ENCODE results near the gene SELE. TPM values are rescaled to one million over a fixed set of nuclear protein-coding genes. Genes with fewer than 3 reads are reported as not detected.

The SELE gene
- total and polyA plus RNA-seq, 2 donors from 2014 or later: 0.92 to 4.5 TPM

GRCh38 chr1:169759038-169759437 is 25.2 kb upstream of the SELE start:
- intact Hi-C loops (cut with DNase I): no loop called here
- H3K9ac ChIP-seq (ENCODE audit: low read length in 3 of 3): no peak overlapping the region
- no peak for TF ChIP-seq CTCF (IDR thresholded peaks at IDR 0.05; ENCODE audit: borderline replicate concordance, extremely low read depth, insufficient read depth)
- no peaks in the 10 kb centered on the region for H3K9me3 ChIP-seq (ENCODE audit: control insufficient read depth in 2 of 3, insufficient read depth in 1 of 3, low read length in 3 of 3)
- H3K36me3 ChIP-seq (ENCODE audit: control insufficient read depth in 2 of 3, insufficient read depth in 3 of 3, low read length in 3 of 3): no peaks in the 10 kb centered on the region
- DNase-seq (no peak), FAIRE-seq (no peak)
- H3K4me1 ChIP-seq (ENCODE audit: control insufficient read depth in 2 of 3, insufficient read depth in 2 of 3, low read depth in 1 of 3, low read length in 3 of 3): no peaks in the 10 kb centered on the region
- H3K4me3 ChIP-seq (ENCODE audit: low read length in 3 of 3): no peak overlapping the region
- no peak overlapping the region for H3K27ac ChIP-seq (ENCODE audit: low read depth in 2 of 2, low read length in 2 of 2)
- no peaks in the 10 kb centered on the region for H3K27me3 ChIP-seq (ENCODE audit: control insufficient read depth, insufficient read depth, low read length)

GRCh38 chr1:169753549-169753948 is 19.7 kb upstream of the SELE start:
- H3K9ac ChIP-seq (ENCODE audit: low read length in 3 of 3): no peak overlapping the region
- H3K4me3 ChIP-seq (ENCODE audit: low read length in 3 of 3): no peak overlapping the region
- intact Hi-C loops (cut with DNase I): no loop called here
- H3K4me1 ChIP-seq (ENCODE audit: control insufficient read depth in 2 of 3, insufficient read depth in 2 of 3, low read depth in 1 of 3, low read length in 3 of 3): no peaks in the 10 kb centered on the region
- H3K9me3 ChIP-seq (ENCODE audit: control insufficient read depth in 2 of 3, insufficient read depth in 1 of 3, low read length in 3 of 3): no peaks in the 10 kb centered on the region
- H3K27me3 ChIP-seq (ENCODE audit: control insufficient read depth, insufficient read depth, low read length): no peaks in the 10 kb centered on the region
- DNase-seq: no peak
- H3K36me3 ChIP-seq (ENCODE audit: control insufficient read depth in 2 of 3, insufficient read depth in 3 of 3, low read length in 3 of 3): no peaks in the 10 kb centered on the region
- no peak overlapping the region for H3K27ac ChIP-seq (ENCODE audit: low read depth in 2 of 2, low read length in 2 of 2)
- no peak for TF ChIP-seq CTCF (IDR thresholded peaks at IDR 0.05; ENCODE audit: borderline replicate concordance, extremely low read depth, insufficient read depth)
- FAIRE-seq: no peak

GRCh38 chr1:169750041-169750440 is 16.2 kb upstream of the SELE start:
- H3K9me3 ChIP-seq (ENCODE audit: control insufficient read depth in 2 of 3, insufficient read depth in 1 of 3, low read length in 3 of 3): no peaks in the 10 kb centered on the region
- H3K4me3 ChIP-seq (ENCODE audit: low read length in 3 of 3): no peak overlapping the region
- no peak for TF ChIP-seq CTCF (IDR thresholded peaks at IDR 0.05; ENCODE audit: borderline replicate concordance, extremely low read depth, insufficient read depth)
- H3K36me3 ChIP-seq (ENCODE audit: control insufficient read depth in 2 of 3, insufficient read depth in 3 of 3, low read length in 3 of 3): no peaks in the 10 kb centered on the region
- DNase-seq (no peak), FAIRE-seq (no peak)
- H3K27me3 ChIP-seq (ENCODE audit: control insufficient read depth, insufficient read depth, low read length): no peaks in the 10 kb centered on the region
- H3K4me1 ChIP-seq (ENCODE audit: control insufficient read depth in 2 of 3, insufficient read depth in 2 of 3, low read depth in 1 of 3, low read length in 3 of 3): no peaks in the 10 kb centered on the region
- H3K27ac ChIP-seq (ENCODE audit: low read depth in 2 of 2, low read length in 2 of 2): no peak overlapping the region
- no peak overlapping the region for H3K9ac ChIP-seq (ENCODE audit: low read length in 3 of 3)
- intact Hi-C loops (cut with DNase I): no loop called here

- Histone ChIP-seq H3K27ac (ENCODE audit: low read depth in 2 of 2, low read length in 2 of 2) (no peak overlapping the region), H3K4me3 (ENCODE audit: low read length in 3 of 3) (no peak overlapping the region), H3K36me3 (ENCODE audit: control insufficient read depth in 2 of 3, insufficient read depth in 3 of 3, low read length in 3 of 3) (no peaks in the 10 kb centered on the region), H3K4me1 (ENCODE audit: control insufficient read depth in 2 of 3, insufficient read depth in 2 of 3, low read depth in 1 of 3, low read length in 3 of 3) (no peaks in the 10 kb centered on the region), H3K9ac (ENCODE audit: low read length in 3 of 3) (no peak overlapping the region), H3K27me3 (ENCODE audit: control insufficient read depth, insufficient read depth, low read length) (no peaks in the 10 kb centered on the region), H3K9me3 (ENCODE audit: control insufficient read depth in 2 of 3, insufficient read depth in 1 of 3, low read length in 3 of 3) (no peaks in the 10 kb centered on the region)
- DNase-seq (no peak), FAIRE-seq (no peak)
- intact Hi-C loops (cut with DNase I): no loop called here
- no peak for TF ChIP-seq CTCF (IDR thresholded peaks at IDR 0.05; ENCODE audit: borderline replicate concordance, extremely low read depth, insufficient read depth)
Observed at GRCh38 chr1:169746550-169746949, 12.7 kb upstream of the SELE start.

Measured in kidney (tissue), 14 donors.